PC-9 (cell line): ENCODE results near the gene PRSS50.

Experiments used
- EZH2 ChIP-seq: fragments of 200-600 bp; sonication (generic); IDR thresholded peaks from 2 replicates; pipeline ENCODE4 v1.8.0; 2017; ENCODE audit warnings: antibody characterized with exemption, low read depth
- TF ChIP-seq, protein P1 (sequence below): fragments of 200-600 bp; sonication (generic); conservative IDR thresholded peaks from 2 replicates; pipeline ENCODE4 v1.6.1; 2017; ENCODE audit warnings: mixed run types, antibody characterized with exemption, mild to moderate bottlenecking, moderate library complexity

- no peak for TF ChIP-seq EZH2
- TF ChIP-seq, protein P1, sequence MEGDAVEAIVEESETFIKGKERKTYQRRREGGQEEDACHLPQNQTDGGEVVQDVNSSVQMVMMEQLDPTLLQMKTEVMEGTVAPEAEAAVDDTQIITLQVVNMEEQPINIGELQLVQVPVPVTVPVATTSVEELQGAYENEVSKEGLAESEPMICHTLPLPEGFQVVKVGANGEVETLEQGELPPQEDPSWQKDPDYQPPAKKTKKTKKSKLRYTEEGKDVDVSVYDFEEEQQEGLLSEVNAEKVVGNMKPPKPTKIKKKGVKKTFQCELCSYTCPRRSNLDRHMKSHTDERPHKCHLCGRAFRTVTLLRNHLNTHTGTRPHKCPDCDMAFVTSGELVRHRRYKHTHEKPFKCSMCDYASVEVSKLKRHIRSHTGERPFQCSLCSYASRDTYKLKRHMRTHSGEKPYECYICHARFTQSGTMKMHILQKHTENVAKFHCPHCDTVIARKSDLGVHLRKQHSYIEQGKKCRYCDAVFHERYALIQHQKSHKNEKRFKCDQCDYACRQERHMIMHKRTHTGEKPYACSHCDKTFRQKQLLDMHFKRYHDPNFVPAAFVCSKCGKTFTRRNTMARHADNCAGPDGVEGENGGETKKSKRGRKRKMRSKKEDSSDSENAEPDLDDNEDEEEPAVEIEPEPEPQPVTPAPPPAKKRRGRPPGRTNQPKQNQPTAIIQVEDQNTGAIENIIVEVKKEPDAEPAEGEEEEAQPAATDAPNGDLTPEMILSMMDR = no peak
These were observed 6.4 kb downstream of the PRSS50 start for GRCh38 chr3:46711305-46711704.
